ENCODE data around the gene MYOCD. TPM values are rescaled to one million over a fixed set of nuclear protein-coding genes. Genes with fewer than 3 reads are reported as not detected.

The MYOCD gene
- total RNA-seq, 1 donor: under 0.01 TPM

DNA sequence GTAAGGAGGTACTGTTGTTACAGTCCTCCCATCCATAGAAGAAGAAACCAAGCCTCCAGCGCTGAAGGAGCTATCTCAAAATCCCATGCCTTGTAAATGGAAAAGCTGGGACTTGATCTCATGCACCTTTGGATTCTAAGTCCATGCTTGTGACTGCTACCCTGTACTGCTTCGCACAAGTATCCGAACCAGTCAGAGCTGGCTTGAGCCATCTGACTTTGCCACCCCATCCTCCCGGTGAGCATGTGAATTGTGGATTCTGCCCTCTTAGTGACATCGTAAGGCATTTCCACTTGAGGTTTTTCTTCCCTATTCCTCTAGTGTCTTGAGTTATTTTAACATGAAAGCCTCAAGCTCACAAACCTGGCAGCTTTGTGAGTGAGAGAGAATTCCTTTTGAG lies 15.3 kb downstream of the MYOCD start:
- H3K9me3 ChIP-seq (ENCODE audit: low read depth, low read length): no peaks in the 10 kb centered on the region
- H3K4me3 ChIP-seq (ENCODE audit: insufficient read depth, low read length): no peak overlapping the region
- no peak overlapping the region for H3K4me2 ChIP-seq (ENCODE audit: insufficient read depth, low read length)
- no peak overlapping the region for H2AFZ ChIP-seq (ENCODE audit: low read length)
- H3K4me1 ChIP-seq (ENCODE audit: insufficient read depth, low read length): no peaks in the 10 kb centered on the region
- TF ChIP-seq, protein P1, sequence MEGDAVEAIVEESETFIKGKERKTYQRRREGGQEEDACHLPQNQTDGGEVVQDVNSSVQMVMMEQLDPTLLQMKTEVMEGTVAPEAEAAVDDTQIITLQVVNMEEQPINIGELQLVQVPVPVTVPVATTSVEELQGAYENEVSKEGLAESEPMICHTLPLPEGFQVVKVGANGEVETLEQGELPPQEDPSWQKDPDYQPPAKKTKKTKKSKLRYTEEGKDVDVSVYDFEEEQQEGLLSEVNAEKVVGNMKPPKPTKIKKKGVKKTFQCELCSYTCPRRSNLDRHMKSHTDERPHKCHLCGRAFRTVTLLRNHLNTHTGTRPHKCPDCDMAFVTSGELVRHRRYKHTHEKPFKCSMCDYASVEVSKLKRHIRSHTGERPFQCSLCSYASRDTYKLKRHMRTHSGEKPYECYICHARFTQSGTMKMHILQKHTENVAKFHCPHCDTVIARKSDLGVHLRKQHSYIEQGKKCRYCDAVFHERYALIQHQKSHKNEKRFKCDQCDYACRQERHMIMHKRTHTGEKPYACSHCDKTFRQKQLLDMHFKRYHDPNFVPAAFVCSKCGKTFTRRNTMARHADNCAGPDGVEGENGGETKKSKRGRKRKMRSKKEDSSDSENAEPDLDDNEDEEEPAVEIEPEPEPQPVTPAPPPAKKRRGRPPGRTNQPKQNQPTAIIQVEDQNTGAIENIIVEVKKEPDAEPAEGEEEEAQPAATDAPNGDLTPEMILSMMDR (IDR thresholded peaks at IDR 0.05; ENCODE audit: extremely low read depth, low read depth, low read length): no peak
- no peaks in the 10 kb centered on the region for H4K20me1 ChIP-seq (ENCODE audit: insufficient read depth, low read length)
- no peak for DNase-seq (ENCODE audit: insufficient read length, low spot score, missing footprints)
- H3K27me3 ChIP-seq (ENCODE audit: insufficient read depth, low read length): no peaks in the 10 kb centered on the region
- H3K27ac ChIP-seq (ENCODE audit: low read depth, low read length): no peak overlapping the region
- no peaks in the 10 kb centered on the region for H3K36me3 ChIP-seq (ENCODE audit: insufficient read depth, low read length)
- no peaks in the 10 kb centered on the region for H3K79me2 ChIP-seq (ENCODE audit: insufficient read depth, low read length)

DNA sequence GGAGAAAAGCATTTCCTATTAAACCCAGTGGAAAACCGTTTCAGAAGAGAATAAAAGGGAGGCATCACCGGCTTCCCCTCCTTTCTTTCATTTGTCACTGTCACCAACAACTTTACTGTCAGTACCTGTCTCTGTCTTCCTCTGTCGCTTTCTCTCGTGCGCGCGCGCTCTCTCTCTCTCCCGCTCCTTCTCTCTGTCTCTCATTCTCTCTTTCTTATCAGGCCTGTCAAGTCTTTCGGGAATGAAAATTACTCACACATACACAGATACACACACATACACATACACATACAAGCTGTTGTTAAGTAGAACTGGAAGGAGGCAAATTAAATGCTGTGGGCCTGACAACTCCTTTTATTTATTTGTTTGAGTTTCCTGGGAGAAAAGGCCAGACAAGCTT lies 17.6 kb downstream of the MYOCD start:
- Histone ChIP-seq H3K9me3 (ENCODE audit: low read depth, low read length) (no peaks in the 10 kb centered on the region), H3K79me2 (ENCODE audit: insufficient read depth, low read length) (no peaks in the 10 kb centered on the region), H3K27me3 (ENCODE audit: insufficient read depth, low read length) (no peaks in the 10 kb centered on the region), H3K4me1 (ENCODE audit: insufficient read depth, low read length) (no peaks in the 10 kb centered on the region), H3K4me2 (ENCODE audit: insufficient read depth, low read length) (no peak overlapping the region), H3K4me3 (ENCODE audit: insufficient read depth, low read length) (no peak overlapping the region), H2AFZ (ENCODE audit: low read length) (no peak overlapping the region), H4K20me1 (ENCODE audit: insufficient read depth, low read length) (no peaks in the 10 kb centered on the region), H3K36me3 (ENCODE audit: insufficient read depth, low read length) (no peaks in the 10 kb centered on the region), H3K27ac (ENCODE audit: low read depth, low read length) (no peak overlapping the region)
- no peak for DNase-seq (ENCODE audit: insufficient read length, low spot score, missing footprints)
- TF ChIP-seq, protein P1 (IDR thresholded peaks at IDR 0.05; ENCODE audit: extremely low read depth, low read depth, low read length): no peak

DNA sequence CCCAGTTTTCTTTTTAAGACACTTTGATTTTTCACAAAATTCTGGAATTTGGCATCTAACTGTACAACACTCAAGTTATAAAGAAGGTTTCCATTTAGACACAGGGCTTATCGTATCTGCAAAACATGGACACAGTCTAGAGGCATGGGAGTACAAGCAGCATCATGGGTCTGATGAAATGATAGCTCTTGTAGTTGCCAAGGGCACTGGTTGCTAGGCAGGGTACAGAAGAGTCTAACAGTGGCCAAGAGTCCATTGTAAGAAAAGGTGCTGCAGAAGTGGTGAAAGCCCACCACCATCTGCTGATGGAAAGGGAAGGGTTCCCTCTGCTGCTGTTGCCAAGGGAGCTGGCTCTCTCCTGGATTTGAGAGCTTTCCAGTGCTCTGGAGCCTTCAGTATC lies 20.8 kb downstream of the MYOCD start:
- Histone ChIP-seq H3K9me3 (ENCODE audit: low read depth, low read length) (no peaks in the 10 kb centered on the region), H3K4me1 (ENCODE audit: insufficient read depth, low read length) (peaks cover 3% of the 10 kb centered on the region), H2AFZ (ENCODE audit: low read length) (no peak overlapping the region), H3K79me2 (ENCODE audit: insufficient read depth, low read length) (no peaks in the 10 kb centered on the region), H4K20me1 (ENCODE audit: insufficient read depth, low read length) (no peaks in the 10 kb centered on the region), H3K36me3 (ENCODE audit: insufficient read depth, low read length) (no peaks in the 10 kb centered on the region), H3K4me2 (ENCODE audit: insufficient read depth, low read length) (no peak overlapping the region), H3K27ac (ENCODE audit: low read depth, low read length) (no peak overlapping the region), H3K4me3 (ENCODE audit: insufficient read depth, low read length) (no peak overlapping the region), H3K27me3 (ENCODE audit: insufficient read depth, low read length) (no peaks in the 10 kb centered on the region)
- no peak for DNase-seq (ENCODE audit: insufficient read length, low spot score, missing footprints)
- TF ChIP-seq, protein P1 (IDR thresholded peaks at IDR 0.05; ENCODE audit: extremely low read depth, low read depth, low read length): no peak

DNA sequence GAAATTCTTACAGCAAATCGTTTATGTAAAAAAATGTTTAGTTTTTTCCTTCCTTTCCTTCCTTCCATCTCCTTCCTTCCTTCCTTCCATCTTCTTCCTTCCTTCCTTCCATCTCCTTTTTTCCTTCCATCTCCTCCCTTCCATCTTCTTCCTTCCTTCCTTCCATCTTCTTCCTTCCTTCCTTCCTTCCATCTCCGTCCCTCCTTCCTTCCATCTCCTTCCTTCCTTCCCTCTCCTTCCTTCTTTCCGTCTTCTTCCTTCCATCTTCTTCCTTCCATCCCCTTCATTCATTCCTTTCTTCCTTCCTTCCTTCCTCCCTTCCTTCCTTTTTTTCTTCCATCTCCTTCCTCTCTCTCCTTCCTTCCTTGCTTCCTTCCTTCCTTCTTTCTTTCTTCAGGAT lies 22.7 kb downstream of the MYOCD start:
- TF ChIP-seq, protein P1 (IDR thresholded peaks at IDR 0.05; ENCODE audit: extremely low read depth, low read depth, low read length): no peak
- H3K79me2 ChIP-seq (ENCODE audit: insufficient read depth, low read length): no peaks in the 10 kb centered on the region
- H3K27me3 ChIP-seq (ENCODE audit: insufficient read depth, low read length): no peaks in the 10 kb centered on the region
- peaks cover 3% of the 10 kb centered on the region for H3K4me1 ChIP-seq (ENCODE audit: insufficient read depth, low read length)
- no peak overlapping the region for H3K4me2 ChIP-seq (ENCODE audit: insufficient read depth, low read length)
- H4K20me1 ChIP-seq (ENCODE audit: insufficient read depth, low read length): no peaks in the 10 kb centered on the region
- H2AFZ ChIP-seq (ENCODE audit: low read length): no peak overlapping the region
- H3K36me3 ChIP-seq (ENCODE audit: insufficient read depth, low read length): no peaks in the 10 kb centered on the region
- no peak overlapping the region for H3K27ac ChIP-seq (ENCODE audit: low read depth, low read length)
- H3K9me3 ChIP-seq (ENCODE audit: low read depth, low read length): no peaks in the 10 kb centered on the region
- no peak for DNase-seq (ENCODE audit: insufficient read length, low spot score, missing footprints)
- no peak overlapping the region for H3K4me3 ChIP-seq (ENCODE audit: insufficient read depth, low read length)
